IMR-90 (cell line): ENCODE data around the gene TRIM44. TPM values are rescaled to one million over a fixed set of nuclear protein-coding genes. Genes with fewer than 3 reads are reported as not detected.

Source experiments
- ATAC-seq: fragments of 200-7000 bp; cut with Tn5 transposase; 2 replicates; pipeline ENCODE4 v1.9.1; 2020; ENCODE audit warnings: low read depth, mild to moderate bottlenecking, moderate library complexity
- BruUV-seq: library from RNA; stranded (reverse); fragments of 400-500 nt; replicated peaks from 2 replicates; lab custom pipeline; 2021; lab: Mats Ljungman, UMichigan
- CTCF ChIA-PET: fragments of 300-600 bp; formaldehyde crosslinking; extraction: SDS; loops from one replicate; lab custom pipeline; 2021; ENCODE audit warnings: antibody characterized with exemption; lab: Yijun Ruan, JAX
- POLR2A ChIA-PET: fragments of 300-600 bp; sonication (Branson Sonifier 250); formaldehyde crosslinking; loops from one replicate; lab custom pipeline; 2022; ENCODE audit warnings: antibody characterized with exemption; ENCODE audit not compliant: unreplicated experiment; lab: Charles Lee
- DNase-seq: peaks from one replicate; pipeline ENCODE4 v3.0.0; 2013
- H2AFZ ChIP-seq: replicated peaks from 2 replicates; pipeline ENCODE3; 2013; ENCODE audit warnings: low read length, mild to moderate bottlenecking; ENCODE audit not compliant: poor library complexity
- H2AK5ac ChIP-seq: 2 replicates; pipeline ENCODE4 v1.6.1; 2013; ENCODE audit warnings: low read depth, low read length, inconsistent platforms
- H2AK9ac ChIP-seq: replicated peaks from 2 replicates; pipeline ENCODE3; 2013; ENCODE audit warnings: mild to moderate bottlenecking, low read depth, low read length, moderate library complexity; ENCODE audit not compliant: poor library complexity
- H2BK120ac ChIP-seq: 2 replicates; pipeline ENCODE4 v1.6.1; 2013; ENCODE audit warnings: low read depth, low read length, inconsistent platforms
- H2BK15ac ChIP-seq: 3 replicates; pipeline ENCODE4 v1.6.1; 2013; ENCODE audit warnings: low read depth, low read length, inconsistent platforms
- H2BK20ac ChIP-seq: 2 replicates; pipeline ENCODE4 v1.6.1; 2013; ENCODE audit warnings: low read depth, mild to moderate bottlenecking, inconsistent platforms, low read length, moderate library complexity
- H2BK5ac ChIP-seq: 2 replicates; pipeline ENCODE4 v1.6.1; 2013; ENCODE audit warnings: mild to moderate bottlenecking, low read depth, low read length, inconsistent platforms; ENCODE audit not compliant: poor library complexity, severe bottlenecking
- H3K14ac ChIP-seq: replicated peaks from 2 replicates; pipeline ENCODE4 v1.6.1; 2013; ENCODE audit warnings: low read depth, low read length, inconsistent platforms
- H3K18ac ChIP-seq: 2 replicates; pipeline ENCODE4 v1.6.1; 2013; ENCODE audit warnings: low read depth, low read length, control low read depth
- H3K23ac ChIP-seq: 2 replicates; pipeline ENCODE4 v1.6.1; 2013; ENCODE audit warnings: low read depth, low read length, inconsistent platforms
- H3K27ac ChIP-seq: 2 replicates; pipeline ENCODE4 v1.5.1; 2013; ENCODE audit warnings: mild to moderate bottlenecking, control low read depth, low read length; ENCODE audit not compliant: insufficient read depth
- H3K27me3 ChIP-seq: 2 replicates; pipeline ENCODE4 v1.6.1; 2013; ENCODE audit warnings: low read length; ENCODE audit not compliant: control insufficient read depth, insufficient read depth
- H3K36me3 ChIP-seq: 2 replicates; pipeline ENCODE4 v1.6.1; 2013; ENCODE audit warnings: low read length, mixed read lengths; ENCODE audit not compliant: control insufficient read depth, insufficient read depth
- H3K4ac ChIP-seq: 2 replicates; pipeline ENCODE4 v1.6.1; 2013; ENCODE audit warnings: low read depth, low read length, inconsistent platforms
- H3K4me1 ChIP-seq: 2 replicates; pipeline ENCODE4 v1.6.1; 2013; ENCODE audit warnings: low read length, mixed read lengths; ENCODE audit not compliant: control insufficient read depth, insufficient read depth
- H3K4me2 ChIP-seq: 2 replicates; pipeline ENCODE4 v1.6.1; 2013; ENCODE audit warnings: low read depth, mild to moderate bottlenecking, control low read depth, low read length, moderate library complexity
- H3K4me3 ChIP-seq: 2 replicates; pipeline ENCODE4 v1.5.1; 2013; ENCODE audit warnings: low read depth, mild to moderate bottlenecking, control low read depth, low read length, moderate library complexity; ENCODE audit not compliant: insufficient read depth
- H3K56ac ChIP-seq: 2 replicates; pipeline ENCODE4 v1.6.1; 2013; ENCODE audit warnings: low read length, inconsistent platforms; ENCODE audit not compliant: insufficient read depth; ENCODE audit errors: extremely low read depth
- H3K79me1 ChIP-seq, 2 experiments: 2 replicates each; pipeline ENCODE4 v1.6.1; 2013; ENCODE audit warnings: low read length in 2 of 2, inconsistent platforms in 1 of 2, low read depth in 1 of 2
- H3K9ac ChIP-seq: 2 replicates; pipeline ENCODE4 v1.6.1; 2013; ENCODE audit warnings: low read depth, low read length, control low read depth
- H3K9me1 ChIP-seq: 2 replicates; pipeline ENCODE4 v1.6.1; 2013; ENCODE audit warnings: low read length, inconsistent platforms; ENCODE audit not compliant: insufficient read depth
- H3K9me3 ChIP-seq: 2 replicates; pipeline ENCODE4 v1.6.1; 2013; ENCODE audit warnings: low read length; ENCODE audit not compliant: control insufficient read depth, insufficient read depth
- H4K20me1 ChIP-seq: 2 replicates; pipeline ENCODE4 v1.6.1; 2013; ENCODE audit warnings: low read length, inconsistent platforms; ENCODE audit not compliant: insufficient read depth
- H4K5ac ChIP-seq: 2 replicates; pipeline ENCODE4 v1.6.1; 2013; ENCODE audit warnings: mild to moderate bottlenecking, low read depth, low read length, control low read depth
- H4K8ac ChIP-seq, 2 experiments: 2 replicates each; pipeline ENCODE4 v1.6.1; 2013; ENCODE audit warnings: low read depth in 2 of 2, low read length in 2 of 2, control low read depth in 1 of 2, inconsistent platforms in 1 of 2
- H4K91ac ChIP-seq: 2 replicates; pipeline ENCODE4 v1.6.1; 2013; ENCODE audit warnings: low read depth, low read length, inconsistent platforms; ENCODE audit not compliant: insufficient read depth
- BHLHE40 ChIP-seq: fragments of 150-350 bp; IDR thresholded peaks from 2 replicates; pipeline ENCODE4 v1.6.1; 2016; ENCODE audit warnings: mild to moderate bottlenecking, low read depth, low read length
- CEBPB ChIP-seq: IDR thresholded peaks from 2 replicates; pipeline ENCODE4 v1.6.1; 2012; ENCODE audit warnings: low read depth, low read length, improper control_type of control experiment
- CHD1 ChIP-seq: IDR thresholded peaks from 2 replicates; pipeline ENCODE4 v1.6.1; 2012; ENCODE audit warnings: low read depth, low read length, improper control_type of control experiment
- ELK1 ChIP-seq: fragments of 150-350 bp; IDR thresholded peaks from 2 replicates; pipeline ENCODE4 v1.6.1; 2016; ENCODE audit warnings: low read depth, mild to moderate bottlenecking, low read length, moderate library complexity, borderline replicate concordance
- FOS ChIP-seq: fragments of 150-350 bp; IDR thresholded peaks from 2 replicates; pipeline ENCODE4 v1.6.1; 2016; ENCODE audit warnings: low read depth, low read length
- MAFK ChIP-seq: IDR thresholded peaks from 2 replicates; pipeline ENCODE4 v1.6.1; 2012; ENCODE audit warnings: low read depth, low read length, improper control_type of control experiment
- MAZ ChIP-seq: IDR thresholded peaks from 2 replicates; pipeline ENCODE4 v1.6.1; 2012; ENCODE audit warnings: low read depth, mild to moderate bottlenecking, low read length, improper control_type of control experiment, moderate library complexity, borderline replicate concordance
- MXI1 ChIP-seq: IDR thresholded peaks from 2 replicates; pipeline ENCODE4 v1.6.1; 2012; ENCODE audit warnings: low read depth, mild to moderate bottlenecking, low read length, moderate library complexity, borderline replicate concordance
- NFE2L2 ChIP-seq: fragments of 150-350 bp; IDR thresholded peaks from 2 replicates; pipeline ENCODE4 v1.6.1; 2016; ENCODE audit warnings: low read depth, mild to moderate bottlenecking, low read length
- POLR2A ChIP-seq: IDR thresholded peaks from 2 replicates; pipeline ENCODE4 v1.6.1; 2012; ENCODE audit warnings: mild to moderate bottlenecking, low read depth, low read length
- RAD21 ChIP-seq: IDR thresholded peaks from 2 replicates; pipeline ENCODE4 v1.6.1; 2012; ENCODE audit warnings: low read length, improper control_type of control experiment
- RCOR1 ChIP-seq: IDR thresholded peaks from 2 replicates; pipeline ENCODE4 v1.6.1; 2012; ENCODE audit warnings: mild to moderate bottlenecking, low read length, improper control_type of control experiment; ENCODE audit not compliant: insufficient replicate concordance
- RFX5 ChIP-seq: IDR thresholded peaks from 2 replicates; pipeline ENCODE4 v1.8.0; 2012; ENCODE audit warnings: low read depth, mild to moderate bottlenecking, low read length, moderate library complexity
- SMC3 ChIP-seq: fragments of 150-350 bp; IDR thresholded peaks from 2 replicates; pipeline ENCODE4 v1.6.1; 2016; ENCODE audit warnings: low read depth, mild to moderate bottlenecking, antibody characterized with exemption, low read length, moderate library complexity
- WGBS, 2 experiments: methylation state at CpG; one replicate each; pipeline versions ENCODE4 v1.1.5 to v1.1.7; 2013; ENCODE audit warnings: missing lambda C conversion rate in 2 of 2; ENCODE audit not compliant: insufficient read length in 1 of 2; ENCODE audit errors: extremely low coverage in 2 of 2; 5-methylcytosine and 5-hydroxymethylcytosine counted together
- dilution Hi-C: fragments of 300-500 bp; cut with HindIII; formaldehyde crosslinking; loops from one replicate; pipeline ENCODE4 v1.14.3; 2018; ENCODE audit warnings: low sequenced_read_pairs; ENCODE audit not compliant: unreplicated experiment
- in situ Hi-C: fragments of 300-500 bp; cut with MboI; formaldehyde crosslinking; loops from 3 replicates; pipeline ENCODE4 v1.14.3; 2019; ENCODE audit warnings: low sequenced_read_pairs, inconsistent platforms, mixed read lengths
- intact Hi-C: fragments of 100-400 bp; cut with micrococcal nuclease; formaldehyde crosslinking; loops from 2 replicates; pipeline ENCODE4 v1.10.0; 2022
- polyA plus RNA-seq, 3 experiments: library from polyadenylated mRNA; depleted of rRNA; stranded (reverse); fragments of >200 nt; gene quantifications; 2 replicates each; pipeline ENCODE4 v1.2.3, GENCODE V29; 2012; ENCODE audit warnings: low replicate concordance in 1 of 3
- total RNA-seq: library from RNA; depleted of rRNA; stranded (reverse); fragments of >200 nt; gene quantifications from 2 replicates; pipeline ENCODE4 v1.2.3, GENCODE V29; 2012
- TF ChIP-seq, protein P1 (sequence below): conservative IDR thresholded peaks from 2 replicates; pipeline ENCODE4 v1.5.1; 2012; ENCODE audit warnings: mild to moderate bottlenecking, low read depth, low read length, improper control_type of control experiment

Gene TRIM44
- total and polyA plus RNA-seq, 2 of the 4 experiments (the other 2 are of a cell fraction): 50.7 to 104 TPM

DNA sequence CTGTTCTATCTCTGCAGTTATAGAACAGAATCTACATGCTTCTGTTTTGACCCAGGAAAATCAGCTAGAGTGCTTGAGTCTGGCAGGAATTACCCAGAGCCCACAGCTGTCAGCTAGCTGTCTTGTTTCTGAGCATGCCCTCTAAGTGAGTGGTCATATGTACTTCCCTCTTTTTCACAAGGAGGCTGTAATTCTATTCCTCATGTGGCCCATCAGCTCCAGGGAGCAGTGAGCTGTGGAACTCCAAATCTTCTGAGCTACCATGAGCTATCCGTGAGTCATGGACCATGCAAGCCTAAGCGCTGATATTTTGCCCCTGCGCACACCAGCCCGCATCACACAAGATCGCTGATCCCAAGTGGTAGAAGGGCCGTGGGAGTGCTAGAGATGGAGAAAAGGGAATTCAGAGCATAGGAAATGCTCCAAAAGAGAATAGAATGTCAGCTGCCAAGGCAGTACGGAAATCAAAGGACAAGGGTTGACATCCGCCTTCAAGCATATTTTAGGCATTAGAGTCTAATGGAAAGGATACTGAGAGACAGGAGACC is 38.9 kb upstream of the TRIM44 start:
- no peak overlapping the region for H2AK9ac ChIP-seq
- 0 out of 2 replicates have a peak overlapping the region, but pooled peaks have one; percentile 7 for H3K27ac ChIP-seq
- H2AFZ ChIP-seq: peak overlapping the region; percentile 25
- peaks cover 14 to 25% of the 10 kb centered on the region in 2 experiments for H3K79me1 ChIP-seq
- peak overlapping the region; percentile 61 for H2AK5ac ChIP-seq
- ATAC-seq (peak; percentile 38), DNase-seq (peak; percentile 94)
- H2BK20ac ChIP-seq: peak overlapping the region; percentile 69; the same call in 1 of the 2 replicates
- peak overlapping the region; percentile 9; the same call in 1 of the 2 replicates for H4K5ac ChIP-seq
- peak overlapping the region; percentile 52; the same call in 1 of the 2 replicates for H3K23ac ChIP-seq
- H3K9me1 ChIP-seq: peaks cover 5% of the 10 kb centered on the region; the same call in 1 of the 2 replicates
- dilution Hi-C loops (no loop called here), in situ Hi-C loops (loop anchor here (25.0 kb wide), 1 partner anchor 839 kb away; no protein-coding TSS in a partner anchor), intact Hi-C loops (loop anchor here (2.0 to 10.0 kb wide), 4 partner anchors 39 to 164 kb away; partner anchors contain the start of gene TRIM44)
- H2BK5ac ChIP-seq: peak overlapping the region; percentile 60
- CTCF ChIA-PET: interaction anchor here (0.6 to 1.7 kb wide), 5 partner anchors 137 to 808 kb away, joined by 3 to 5 read pairs (median 5); no protein-coding TSS in a partner anchor
- H4K20me1 ChIP-seq: no peaks in the 10 kb centered on the region
- H4K91ac ChIP-seq: no peak overlapping the region
- peak overlapping the region; percentile 55 for H2BK120ac ChIP-seq
- peak overlapping the region in 1 of 2 experiments; percentile 37; a peak in 2 of 4 replicates for H4K8ac ChIP-seq
- H3K4me3 ChIP-seq: no peak overlapping the region
- H3K4me2 ChIP-seq: no peak overlapping the region; the same call in 1 of the 2 replicates
- no peak overlapping the region for H3K9ac ChIP-seq
- WGBS, 2 experiments: 70% methylated on average over 6 of the region's 8 CpGs; no CpG with 5 or more reads in 1 of the 2 experiments
- no peak overlapping the region for H3K14ac ChIP-seq
- no TSS peak for BruUV-seq
- POLR2A ChIA-PET: interaction anchor here (0.6 kb wide), 1 partner anchor 138 kb away, joined by 5 read pairs; no protein-coding TSS in a partner anchor
- no peaks in the 10 kb centered on the region for H3K27me3 ChIP-seq
- H3K56ac ChIP-seq: no peak overlapping the region
- H3K18ac ChIP-seq: peak overlapping the region; percentile 6; the same call in 1 of the 2 replicates
- no peaks in the 10 kb centered on the region for H3K9me3 ChIP-seq
- peak overlapping the region; percentile 45; the same call in 1 of the 3 replicates for H2BK15ac ChIP-seq
- peak overlapping the region; percentile 6 for H3K4ac ChIP-seq
- no peaks in the 10 kb centered on the region for H3K36me3 ChIP-seq
- H3K4me1 ChIP-seq: peaks cover 9% of the 10 kb centered on the region
- TF ChIP-seq ELK1: no peak
- TF ChIP-seq MAZ: no peak
- TF ChIP-seq RAD21: 0 out of 2 replicates have a peak, but pooled peaks have one; percentile 15
- no peak for TF ChIP-seq NFE2L2
- TF ChIP-seq CHD1: no peak
- 0 out of 2 replicates have a peak, but pooled peaks have one; percentile 6 for TF ChIP-seq CEBPB
- TF ChIP-seq MAFK: no peak
- no peak for TF ChIP-seq BHLHE40
- no peak for TF ChIP-seq RCOR1
- TF ChIP-seq, protein P1, sequence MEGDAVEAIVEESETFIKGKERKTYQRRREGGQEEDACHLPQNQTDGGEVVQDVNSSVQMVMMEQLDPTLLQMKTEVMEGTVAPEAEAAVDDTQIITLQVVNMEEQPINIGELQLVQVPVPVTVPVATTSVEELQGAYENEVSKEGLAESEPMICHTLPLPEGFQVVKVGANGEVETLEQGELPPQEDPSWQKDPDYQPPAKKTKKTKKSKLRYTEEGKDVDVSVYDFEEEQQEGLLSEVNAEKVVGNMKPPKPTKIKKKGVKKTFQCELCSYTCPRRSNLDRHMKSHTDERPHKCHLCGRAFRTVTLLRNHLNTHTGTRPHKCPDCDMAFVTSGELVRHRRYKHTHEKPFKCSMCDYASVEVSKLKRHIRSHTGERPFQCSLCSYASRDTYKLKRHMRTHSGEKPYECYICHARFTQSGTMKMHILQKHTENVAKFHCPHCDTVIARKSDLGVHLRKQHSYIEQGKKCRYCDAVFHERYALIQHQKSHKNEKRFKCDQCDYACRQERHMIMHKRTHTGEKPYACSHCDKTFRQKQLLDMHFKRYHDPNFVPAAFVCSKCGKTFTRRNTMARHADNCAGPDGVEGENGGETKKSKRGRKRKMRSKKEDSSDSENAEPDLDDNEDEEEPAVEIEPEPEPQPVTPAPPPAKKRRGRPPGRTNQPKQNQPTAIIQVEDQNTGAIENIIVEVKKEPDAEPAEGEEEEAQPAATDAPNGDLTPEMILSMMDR: no peak
- no peak for TF ChIP-seq SMC3
- TF ChIP-seq RFX5: no peak
- no peak for TF ChIP-seq POLR2A
- TF ChIP-seq FOS: peak; percentile 42; the same call in 1 of the 2 replicates
- no peak for TF ChIP-seq MXI1
